Right forelimb (tissue), 1 donor: ENCODE data around the gene FOXE1.
A peak's percentile ranks its signal among the peaks of the same experiment; 100 is the strongest.

Source experiments
- DNase-seq: peaks from one replicate; pipeline ENCODE4 v3.0.0-alpha.2; 2018

Gene FOXE1

GRCh38 chr9:97848480-97849237 is 4.4 kb upstream of the FOXE1 start:
- peak; percentile 45 for DNase-seq

GRCh38 chr9:97849980-97850379 is 3.0 kb upstream of the FOXE1 start:
- peak; percentile 25 for DNase-seq

DNA sequence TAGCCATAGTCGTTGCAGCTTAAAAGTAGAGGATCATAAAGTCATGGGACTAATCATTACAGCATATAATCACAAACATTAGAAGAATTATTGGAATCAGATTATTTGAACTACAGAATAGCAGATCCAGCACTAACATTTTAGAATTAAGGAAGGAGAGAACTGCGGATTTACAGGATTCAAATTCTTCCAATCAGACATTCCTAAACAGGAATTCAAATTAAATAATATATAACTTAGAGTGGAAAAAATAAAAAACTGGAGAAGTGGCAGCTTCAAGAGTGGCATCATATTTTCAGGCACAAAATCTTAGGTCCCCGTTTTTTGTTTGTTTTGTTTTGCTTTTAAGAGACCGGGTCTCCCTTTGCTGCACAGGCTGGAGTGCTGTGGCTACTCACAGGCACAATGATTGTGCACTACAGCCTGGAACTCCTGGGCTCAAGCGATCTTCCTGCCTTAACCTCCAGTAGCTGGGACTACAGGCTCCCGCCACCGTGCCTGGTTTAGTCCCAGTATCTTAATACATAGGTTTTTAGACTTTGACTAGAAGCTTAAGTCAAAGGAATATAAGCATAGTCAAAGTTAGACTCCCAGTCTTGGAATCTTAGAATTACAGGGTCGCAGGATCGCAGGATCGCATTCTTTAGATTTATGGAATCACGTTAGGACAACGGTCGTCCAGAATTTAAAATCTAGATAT is 2.1 kb upstream of the FOXE1 start:
- DNase-seq: no peak

DNA sequence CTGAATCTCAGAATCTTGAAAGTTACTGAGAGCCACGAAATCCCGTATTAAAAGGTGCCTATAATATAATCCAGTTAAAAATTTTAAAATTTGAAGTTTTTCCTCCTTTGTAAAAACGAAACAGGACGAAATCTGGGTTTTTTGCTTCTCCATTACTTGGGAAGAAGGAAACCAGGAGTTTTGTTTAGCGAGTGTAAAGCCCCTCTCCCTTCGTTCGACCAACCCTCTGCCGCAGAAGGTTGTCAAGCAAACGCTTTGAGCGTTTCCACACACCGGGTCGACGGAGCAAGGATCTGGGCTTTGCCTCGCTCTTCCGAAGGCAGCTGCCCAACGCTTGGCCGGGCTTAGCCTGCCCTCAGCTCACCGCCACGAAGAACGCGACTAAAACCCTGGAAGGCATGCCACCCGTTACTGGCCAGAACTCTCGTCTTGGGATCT is 1.6 kb upstream of the FOXE1 start:
- no peak for DNase-seq

DNA sequence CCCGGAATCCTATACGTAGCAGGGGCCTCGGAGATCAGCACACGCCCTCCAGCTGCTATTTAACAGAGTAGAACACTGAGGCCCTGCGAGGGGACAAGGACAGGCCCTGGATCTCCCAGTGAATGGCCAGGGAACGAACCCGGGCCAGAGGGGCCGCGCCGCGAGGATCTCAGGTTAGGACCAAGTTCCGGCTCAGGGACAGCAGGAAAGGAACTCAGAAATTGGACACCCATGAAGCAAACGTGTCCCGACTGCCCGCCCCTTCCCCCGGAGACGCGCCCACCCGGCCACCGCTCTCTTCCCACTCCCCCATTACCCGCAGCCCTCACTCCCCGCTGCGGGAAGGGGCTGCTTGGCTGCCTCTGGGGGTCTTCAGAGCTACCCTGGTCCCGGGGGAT is 1.0 kb upstream of the FOXE1 start:
- DNase-seq: no peak

GRCh38 chr9:97852399-97853055 is 499 bp upstream of the FOXE1 start:
- peak; percentile 34 for DNase-seq

DNA sequence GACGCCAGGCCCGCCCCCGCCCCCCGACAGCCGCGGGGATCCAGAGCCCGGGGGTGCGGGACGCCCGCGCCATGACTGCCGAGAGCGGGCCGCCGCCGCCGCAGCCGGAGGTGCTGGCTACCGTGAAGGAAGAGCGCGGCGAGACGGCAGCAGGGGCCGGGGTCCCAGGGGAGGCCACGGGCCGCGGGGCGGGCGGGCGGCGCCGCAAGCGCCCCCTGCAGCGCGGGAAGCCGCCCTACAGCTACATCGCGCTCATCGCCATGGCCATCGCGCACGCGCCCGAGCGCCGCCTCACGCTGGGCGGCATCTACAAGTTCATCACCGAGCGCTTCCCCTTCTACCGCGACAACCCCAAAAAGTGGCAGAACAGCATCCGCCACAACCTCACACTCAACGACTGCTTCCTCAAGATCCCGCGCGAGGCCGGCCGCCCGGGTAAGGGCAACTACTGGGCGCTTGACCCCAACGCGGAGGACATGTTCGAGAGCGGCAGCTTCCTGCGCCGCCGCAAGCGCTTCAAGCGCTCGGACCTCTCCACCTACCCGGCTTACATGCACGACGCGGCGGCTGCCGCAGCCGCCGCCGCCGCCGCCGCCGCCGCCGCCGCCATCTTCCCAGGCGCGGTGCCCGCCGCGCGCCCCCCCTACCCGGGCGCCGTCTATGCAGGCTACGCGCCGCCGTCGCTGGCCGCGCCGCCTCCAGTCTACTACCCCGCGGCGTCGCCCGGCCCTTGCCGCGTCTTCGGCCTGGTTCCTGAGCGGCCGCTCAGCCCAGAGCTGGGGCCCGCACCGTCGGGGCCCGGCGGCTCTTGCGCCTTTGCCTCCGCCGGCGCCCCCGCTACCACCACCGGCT is 1.0 kb downstream of the FOXE1 start:
- DNase-seq: peak; percentile 49

DNA sequence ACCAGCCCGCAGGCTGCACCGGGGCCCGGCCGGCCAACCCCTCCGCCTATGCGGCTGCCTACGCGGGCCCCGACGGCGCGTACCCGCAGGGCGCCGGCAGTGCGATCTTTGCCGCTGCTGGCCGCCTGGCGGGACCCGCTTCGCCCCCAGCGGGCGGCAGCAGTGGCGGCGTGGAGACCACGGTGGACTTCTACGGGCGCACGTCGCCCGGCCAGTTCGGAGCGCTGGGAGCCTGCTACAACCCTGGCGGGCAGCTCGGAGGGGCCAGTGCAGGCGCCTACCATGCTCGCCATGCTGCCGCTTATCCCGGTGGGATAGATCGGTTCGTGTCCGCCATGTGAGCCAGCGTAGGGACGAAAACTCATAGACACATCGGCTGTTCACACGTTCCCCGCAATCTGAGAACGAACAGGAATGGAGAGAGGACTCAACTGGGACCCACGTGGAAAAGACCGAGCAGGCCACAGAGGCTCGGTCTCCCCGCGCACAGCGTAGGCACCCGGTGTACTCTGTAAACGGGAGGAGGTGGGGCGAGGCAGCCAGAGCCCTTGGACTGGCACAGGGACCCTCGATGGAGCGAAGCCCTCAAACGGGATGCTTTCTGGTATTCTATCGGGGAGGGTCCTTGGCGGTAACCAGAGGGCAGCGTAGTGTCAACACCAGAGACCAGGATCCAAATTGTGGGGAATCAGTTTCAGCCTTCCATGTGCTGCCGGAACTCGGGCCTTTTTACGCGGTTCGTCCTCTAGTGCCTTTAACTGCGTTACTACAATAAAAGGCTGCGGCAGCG is 1.9 kb downstream of the FOXE1 start:
- DNase-seq: peak; percentile 30

DNA sequence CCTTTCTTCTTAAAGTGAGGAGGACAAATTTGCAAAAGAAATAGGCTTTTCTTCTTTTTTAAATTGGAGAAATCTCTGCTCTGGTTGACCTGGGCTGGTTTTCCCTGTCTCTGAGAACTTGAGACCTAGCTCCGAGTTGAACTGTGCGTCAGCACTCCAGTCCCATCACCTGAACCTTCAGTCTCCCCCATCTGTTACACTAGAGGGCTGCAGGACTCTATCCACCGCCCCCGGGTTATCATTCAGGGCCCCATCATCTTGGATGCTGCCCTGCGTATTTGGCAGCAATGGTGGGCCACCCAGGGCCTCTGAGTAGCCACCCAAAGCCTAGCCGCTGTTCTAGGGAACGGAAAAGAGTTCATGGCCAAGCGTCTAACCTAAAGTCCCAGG is 2.5 kb downstream of the FOXE1 start:
- DNase-seq: no peak

DNA sequence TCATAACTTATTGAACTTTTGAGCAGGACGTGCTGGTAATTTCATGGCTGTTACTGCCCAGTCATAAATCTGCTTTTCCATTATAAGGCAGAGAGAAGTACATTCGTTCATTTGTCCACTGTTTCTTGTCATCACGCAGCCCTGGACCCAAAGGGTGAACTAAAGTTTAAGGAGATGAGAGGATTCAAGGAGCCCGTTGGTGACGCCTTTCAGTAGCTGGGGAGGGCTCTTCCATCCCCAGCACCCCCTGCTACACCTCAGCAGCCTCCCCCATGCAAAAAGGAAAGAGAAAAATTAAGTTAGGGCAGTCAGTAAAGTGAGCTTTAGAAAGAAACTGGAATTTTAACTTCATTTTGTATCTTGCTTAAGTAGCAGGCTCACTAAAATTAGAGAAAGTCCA is 2.9 kb downstream of the FOXE1 start:
- no peak for DNase-seq

- no peak for DNase-seq
Observed at GRCh38 chr9:97856857-97857605, 4.0 kb downstream of the FOXE1 start.

DNA sequence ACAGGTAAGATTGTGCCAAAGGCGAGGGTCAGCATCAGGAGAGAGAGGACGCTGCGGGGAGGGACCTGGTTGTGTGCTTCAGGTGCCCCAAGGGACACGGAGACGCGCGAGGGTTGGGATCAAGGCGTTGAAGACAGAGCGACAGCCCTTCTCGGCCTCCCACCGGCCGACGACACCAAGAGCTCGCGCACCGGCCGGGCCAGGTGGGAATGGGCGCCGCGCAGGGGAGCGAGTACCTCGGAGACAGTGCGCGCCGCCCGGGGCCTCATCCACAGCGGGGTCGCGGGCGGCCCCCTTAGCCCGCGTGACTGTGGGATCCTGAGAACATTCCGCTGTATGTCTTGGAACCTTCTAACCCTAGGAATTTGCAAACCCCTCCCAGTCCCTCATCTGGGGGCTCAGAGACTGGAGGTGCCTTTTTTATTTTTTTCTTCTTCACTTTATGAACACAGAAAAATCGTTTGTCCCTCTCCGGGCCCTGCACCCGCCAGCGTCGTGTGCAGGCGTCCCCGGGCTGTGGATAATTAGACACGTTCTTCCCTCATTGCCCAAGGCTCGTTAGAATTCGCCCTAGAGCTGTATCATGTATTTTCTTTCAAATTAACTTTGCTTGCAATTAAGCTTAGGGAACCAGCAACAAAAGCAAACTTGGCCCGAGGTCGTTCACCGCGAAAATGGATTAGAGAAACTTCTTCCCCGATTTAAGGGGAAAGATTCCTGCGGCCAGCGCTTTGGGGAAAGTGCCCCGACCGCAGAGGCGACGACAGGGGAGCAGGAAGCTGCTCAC is 4.8 kb downstream of the FOXE1 start:
- DNase-seq: no peak

GRCh38 chr9:97858393-97858713 is 5.3 kb downstream of the FOXE1 start:
- no peak for DNase-seq

DNA sequence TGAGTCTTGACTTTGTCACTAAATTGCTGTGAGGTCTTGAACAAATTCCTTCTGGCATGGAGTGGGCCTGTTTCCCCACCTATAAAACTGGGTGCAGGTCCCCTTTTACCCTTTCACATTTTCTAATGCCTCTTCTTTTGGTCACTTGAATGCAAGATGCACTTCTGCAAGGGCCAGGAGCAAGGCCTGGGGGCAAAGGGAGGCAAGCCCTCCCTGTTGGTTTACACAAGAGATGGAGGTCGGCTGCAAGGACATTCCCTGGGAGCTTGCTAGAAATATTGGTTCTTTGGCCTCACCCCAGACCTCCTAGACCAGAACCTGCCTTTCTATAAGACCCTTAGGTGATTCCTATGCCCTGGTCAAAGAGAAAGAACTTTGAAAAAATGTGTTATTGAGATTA is 5.8 kb downstream of the FOXE1 start:
- no peak for DNase-seq

DNA sequence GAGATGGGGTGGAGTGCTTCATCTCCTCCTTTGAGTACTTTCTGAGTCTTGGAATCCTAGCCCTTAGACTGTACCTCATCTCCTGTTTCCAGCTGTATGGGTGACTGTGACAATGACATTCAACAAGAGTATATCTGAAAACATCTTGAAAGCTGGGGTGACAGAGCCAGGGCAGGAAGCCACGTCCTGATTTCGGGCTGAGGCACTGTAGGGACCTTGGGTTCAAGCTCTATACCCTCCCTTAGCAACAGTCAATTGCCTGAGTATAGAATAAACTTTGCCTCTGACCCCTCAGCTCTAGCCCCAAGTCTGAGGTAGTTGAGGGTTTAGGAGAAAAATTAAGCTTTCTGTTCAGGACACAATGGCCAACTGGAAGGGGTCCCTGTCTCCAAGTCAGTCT is 6.3 kb downstream of the FOXE1 start:
- DNase-seq: no peak

- no peak for DNase-seq
Observed at GRCh38 chr9:97860451-97861147, 7.6 kb downstream of the FOXE1 start.

DNA sequence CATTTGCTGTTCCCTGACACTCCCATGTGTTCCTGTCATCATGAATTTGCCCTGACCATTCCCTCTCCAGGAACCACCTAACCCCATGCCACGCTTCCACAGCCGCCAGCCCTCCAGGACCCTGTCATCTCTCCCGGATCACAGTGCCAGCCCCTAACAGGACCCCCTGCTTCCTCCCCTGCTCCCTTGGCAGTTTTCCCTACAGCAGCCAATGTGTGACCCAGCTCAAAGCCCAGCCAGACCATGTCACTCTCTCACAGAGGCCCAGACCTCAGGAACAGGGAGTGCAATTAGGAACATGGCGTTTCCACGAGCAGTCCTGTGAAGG is 8.1 kb downstream of the FOXE1 start:
- DNase-seq: no peak

DNA sequence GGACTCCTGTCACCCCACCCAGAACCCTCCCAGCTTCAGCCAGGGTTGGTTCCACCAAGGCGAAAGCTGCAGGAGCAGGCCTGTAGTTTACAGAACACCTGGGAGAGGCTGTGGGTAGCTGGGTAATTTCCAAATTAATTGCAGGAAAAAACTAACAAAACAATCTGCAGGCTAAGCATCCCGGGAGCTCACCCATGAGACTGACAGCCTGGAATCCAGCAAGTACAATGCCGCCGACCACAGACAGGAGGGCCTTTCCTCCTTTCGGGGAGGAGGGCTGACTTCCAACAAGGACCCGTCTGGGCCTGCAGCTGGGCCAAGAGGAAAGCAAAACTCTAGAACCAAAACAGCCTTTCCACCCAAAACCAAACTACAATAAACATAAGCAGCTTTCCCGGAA is 10.3 kb downstream of the FOXE1 start:
- DNase-seq: no peak

GRCh38 chr9:97864396-97864795 is 11.4 kb downstream of the FOXE1 start:
- no peak for DNase-seq

GRCh38 chr9:97866300-97866699 is 13.3 kb downstream of the FOXE1 start:
- DNase-seq: no peak
